ENCODE data around the gene TES. TPM values are rescaled to one million over a fixed set of nuclear protein-coding genes. Genes with fewer than 3 reads are reported as not detected.
"Not testable (repeated sequence)": the region's sequence is repeated elsewhere in the genome, so short reads cannot be mapped to it uniquely, and the experiment has no call there.

TES gene
- polyA plus RNA-seq, 1 donor (not counting 4 experiments of a cell fraction or from before 2014, with no cell fraction given), result 187 TPM

DNA sequence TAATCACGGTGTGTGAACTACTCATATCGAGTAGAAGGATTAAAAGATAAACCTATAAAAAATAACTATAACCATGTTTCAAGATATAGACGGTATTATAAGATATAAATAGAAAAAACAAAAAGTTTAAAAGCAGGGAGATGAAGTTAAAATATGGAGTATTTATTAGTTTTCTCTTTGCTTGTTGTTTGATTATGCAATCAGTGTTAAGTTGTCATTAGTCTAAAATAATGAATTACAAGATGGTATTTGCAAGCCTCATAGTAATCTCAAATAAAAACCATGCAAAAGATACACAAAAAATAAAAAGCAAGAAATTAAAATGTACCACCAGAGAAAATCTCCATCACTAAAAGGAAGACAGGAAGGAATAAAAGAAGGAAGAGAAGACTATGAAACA lies 83.3 kb downstream of the TES start:
- FAIRE-seq (no peak), DNase-seq (ENCODE audit: low read depth, low spot score) (no peak)
- Histone ChIP-seq H3K4me1 (ENCODE audit: control insufficient read depth, extremely low read depth, insufficient read depth, low read length) (peaks cover 11% of the 10 kb centered on the region), H3K9ac (ENCODE audit: control insufficient read depth, extremely low read depth, insufficient read depth, low read length) (no peak overlapping the region), H3K27me3 (ENCODE audit: control insufficient read depth, extremely low read depth, insufficient read depth, low read length) (no peaks in the 10 kb centered on the region), H3K4me3 (ENCODE audit: control insufficient read depth in 2 of 3, extremely low read depth in 1 of 3, insufficient read depth in 2 of 3, low read depth in 1 of 3, low read length in 3 of 3) (no peak overlapping the region), H3K79me2 (ENCODE audit: control insufficient read depth, insufficient read depth, low read length) (no peaks in the 10 kb centered on the region), H3K9me3 (ENCODE audit: control insufficient read depth, low read depth, low read length) (no peaks in the 10 kb centered on the region), H3K9me1 (ENCODE audit: control insufficient read depth, extremely low read depth, insufficient read depth, low read length) (no peaks in the 10 kb centered on the region), H4K20me1 (ENCODE audit: control insufficient read depth, extremely low read depth, insufficient read depth, low read length) (no peaks in the 10 kb centered on the region), H3K36me3 (ENCODE audit: control insufficient read depth in 2 of 2, extremely low read depth in 1 of 2, insufficient read depth in 2 of 2, low read length in 2 of 2) (no peaks in the 10 kb centered on the region), H3K4me2 (ENCODE audit: control insufficient read depth, extremely low read depth, insufficient read depth, low read depth, low read length) (no peak overlapping the region), H3K27ac (ENCODE audit: control insufficient read depth, insufficient read depth, low read length) (no peak overlapping the region), H2AFZ (ENCODE audit: control insufficient read depth, low read length) (no peak overlapping the region)
- TF ChIP-seq, protein P1, sequence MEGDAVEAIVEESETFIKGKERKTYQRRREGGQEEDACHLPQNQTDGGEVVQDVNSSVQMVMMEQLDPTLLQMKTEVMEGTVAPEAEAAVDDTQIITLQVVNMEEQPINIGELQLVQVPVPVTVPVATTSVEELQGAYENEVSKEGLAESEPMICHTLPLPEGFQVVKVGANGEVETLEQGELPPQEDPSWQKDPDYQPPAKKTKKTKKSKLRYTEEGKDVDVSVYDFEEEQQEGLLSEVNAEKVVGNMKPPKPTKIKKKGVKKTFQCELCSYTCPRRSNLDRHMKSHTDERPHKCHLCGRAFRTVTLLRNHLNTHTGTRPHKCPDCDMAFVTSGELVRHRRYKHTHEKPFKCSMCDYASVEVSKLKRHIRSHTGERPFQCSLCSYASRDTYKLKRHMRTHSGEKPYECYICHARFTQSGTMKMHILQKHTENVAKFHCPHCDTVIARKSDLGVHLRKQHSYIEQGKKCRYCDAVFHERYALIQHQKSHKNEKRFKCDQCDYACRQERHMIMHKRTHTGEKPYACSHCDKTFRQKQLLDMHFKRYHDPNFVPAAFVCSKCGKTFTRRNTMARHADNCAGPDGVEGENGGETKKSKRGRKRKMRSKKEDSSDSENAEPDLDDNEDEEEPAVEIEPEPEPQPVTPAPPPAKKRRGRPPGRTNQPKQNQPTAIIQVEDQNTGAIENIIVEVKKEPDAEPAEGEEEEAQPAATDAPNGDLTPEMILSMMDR (optimal IDR thresholded peaks at IDR 0.05 in 1 of 3, IDR thresholded peaks at IDR 0.05 in 1 of 3, conservative IDR thresholded peaks at IDR 0.05 in 1 of 3; ENCODE audit: extremely low read depth in 1 of 3, insufficient read depth in 2 of 3, low read length in 3 of 3), result no peak
- dilution Hi-C loops (cut with MboI; ENCODE audit: extremely low pct_ligation_motif_present, low sequenced_read_pairs), result no loop called here

DNA sequence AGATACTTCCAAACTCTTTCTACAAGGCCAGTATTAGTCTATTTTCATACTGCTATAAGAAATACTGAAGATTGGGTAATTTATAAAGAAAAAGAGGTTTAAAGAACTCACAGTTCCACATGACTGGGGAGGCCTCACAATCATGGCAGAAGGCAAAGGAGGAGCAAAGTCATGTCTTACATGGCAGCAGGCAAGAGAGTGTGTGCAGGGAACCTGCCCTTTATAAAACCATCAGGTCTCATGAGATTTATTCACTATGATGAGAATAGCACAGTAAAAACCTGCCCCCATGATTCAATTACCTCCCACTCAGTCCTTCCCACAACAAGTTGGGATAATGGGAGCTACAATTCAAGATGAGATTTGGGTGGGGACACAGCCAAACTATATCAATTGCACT lies 85.6 kb downstream of the TES start:
- DNase-seq (ENCODE audit: low read depth, low spot score); H3K4me3 ChIP-seq (ENCODE audit: control insufficient read depth in 2 of 3, extremely low read depth in 1 of 3, insufficient read depth in 2 of 3, low read depth in 1 of 3, low read length in 3 of 3); H3K27ac ChIP-seq (ENCODE audit: control insufficient read depth, insufficient read depth, low read length); H3K4me2 ChIP-seq (ENCODE audit: control insufficient read depth, extremely low read depth, insufficient read depth, low read depth, low read length); H3K36me3 ChIP-seq (ENCODE audit: control insufficient read depth in 2 of 2, extremely low read depth in 1 of 2, insufficient read depth in 2 of 2, low read length in 2 of 2); H3K4me1 ChIP-seq (ENCODE audit: control insufficient read depth, extremely low read depth, insufficient read depth, low read length); H3K79me2 ChIP-seq (ENCODE audit: control insufficient read depth, insufficient read depth, low read length); H2AFZ ChIP-seq (ENCODE audit: control insufficient read depth, low read length); H3K9ac ChIP-seq (ENCODE audit: control insufficient read depth, extremely low read depth, insufficient read depth, low read length); H3K9me3 ChIP-seq (ENCODE audit: control insufficient read depth, low read depth, low read length); FAIRE-seq; dilution Hi-C loops (cut with MboI; ENCODE audit: extremely low pct_ligation_motif_present, low sequenced_read_pairs); H3K27me3 ChIP-seq (ENCODE audit: control insufficient read depth, extremely low read depth, insufficient read depth, low read length); H3K9me1 ChIP-seq (ENCODE audit: control insufficient read depth, extremely low read depth, insufficient read depth, low read length); H4K20me1 ChIP-seq (ENCODE audit: control insufficient read depth, extremely low read depth, insufficient read depth, low read length): not testable (repeated sequence)

DNA sequence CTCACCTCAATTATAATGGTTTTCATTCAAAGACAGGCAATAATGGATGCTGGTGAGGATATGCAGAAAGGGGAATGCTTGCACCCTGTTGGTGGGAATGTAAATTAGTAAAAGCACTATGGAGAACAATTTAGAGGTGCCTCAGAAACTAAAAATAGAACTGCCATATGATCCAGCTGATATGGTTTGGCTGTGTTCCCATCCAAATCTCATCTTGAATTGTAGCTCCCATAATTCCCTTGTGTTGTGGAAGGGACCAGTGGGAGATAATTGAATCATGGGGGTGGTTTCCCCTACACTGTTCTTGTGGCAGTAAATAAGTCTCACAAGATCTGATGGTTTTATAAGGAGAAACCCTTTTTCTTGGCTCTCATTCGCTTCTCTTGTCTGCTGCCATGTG lies 87.7 kb downstream of the TES start:
- no peaks in the 10 kb centered on the region for H3K79me2 ChIP-seq (ENCODE audit: control insufficient read depth, insufficient read depth, low read length)
- no peaks in the 10 kb centered on the region for H3K4me1 ChIP-seq (ENCODE audit: control insufficient read depth, extremely low read depth, insufficient read depth, low read length)
- H3K27me3 ChIP-seq (ENCODE audit: control insufficient read depth, extremely low read depth, insufficient read depth, low read length), result no peaks in the 10 kb centered on the region
- no peak overlapping the region for H3K27ac ChIP-seq (ENCODE audit: control insufficient read depth, insufficient read depth, low read length)
- dilution Hi-C loops (cut with MboI; ENCODE audit: extremely low pct_ligation_motif_present, low sequenced_read_pairs), result no loop called here
- no peaks in the 10 kb centered on the region for H3K9me1 ChIP-seq (ENCODE audit: control insufficient read depth, extremely low read depth, insufficient read depth, low read length)
- DNase-seq (ENCODE audit: low read depth, low spot score), result no peak
- no peak overlapping the region for H3K4me3 ChIP-seq (ENCODE audit: control insufficient read depth in 2 of 3, extremely low read depth in 1 of 3, insufficient read depth in 2 of 3, low read depth in 1 of 3, low read length in 3 of 3)
- H3K9me3 ChIP-seq (ENCODE audit: control insufficient read depth, low read depth, low read length), result no peaks in the 10 kb centered on the region
- H3K4me2 ChIP-seq (ENCODE audit: control insufficient read depth, extremely low read depth, insufficient read depth, low read depth, low read length), result no peak overlapping the region
- FAIRE-seq, result no peak
- no peak overlapping the region for H2AFZ ChIP-seq (ENCODE audit: control insufficient read depth, low read length)
- no peak for TF ChIP-seq EZH2 (IDR thresholded peaks at IDR 0.05; ENCODE audit: low read length)
- TF ChIP-seq, protein P1 (optimal IDR thresholded peaks at IDR 0.05 in 1 of 3, IDR thresholded peaks at IDR 0.05 in 1 of 3, conservative IDR thresholded peaks at IDR 0.05 in 1 of 3; ENCODE audit: extremely low read depth in 1 of 3, insufficient read depth in 2 of 3, low read length in 3 of 3), result no peak
- H3K9ac ChIP-seq (ENCODE audit: control insufficient read depth, extremely low read depth, insufficient read depth, low read length), result no peak overlapping the region
- H3K36me3 ChIP-seq (ENCODE audit: control insufficient read depth in 2 of 2, extremely low read depth in 1 of 2, insufficient read depth in 2 of 2, low read length in 2 of 2), result no peaks in the 10 kb centered on the region
- no peaks in the 10 kb centered on the region for H4K20me1 ChIP-seq (ENCODE audit: control insufficient read depth, extremely low read depth, insufficient read depth, low read length)
